Measurements from ENCODE around the gene CDC25C.
"Not testable (repeated sequence)": the region's sequence is repeated elsewhere in the genome, so short reads cannot be mapped to it uniquely, and the experiment has no call there.

Gene CDC25C

DNA sequence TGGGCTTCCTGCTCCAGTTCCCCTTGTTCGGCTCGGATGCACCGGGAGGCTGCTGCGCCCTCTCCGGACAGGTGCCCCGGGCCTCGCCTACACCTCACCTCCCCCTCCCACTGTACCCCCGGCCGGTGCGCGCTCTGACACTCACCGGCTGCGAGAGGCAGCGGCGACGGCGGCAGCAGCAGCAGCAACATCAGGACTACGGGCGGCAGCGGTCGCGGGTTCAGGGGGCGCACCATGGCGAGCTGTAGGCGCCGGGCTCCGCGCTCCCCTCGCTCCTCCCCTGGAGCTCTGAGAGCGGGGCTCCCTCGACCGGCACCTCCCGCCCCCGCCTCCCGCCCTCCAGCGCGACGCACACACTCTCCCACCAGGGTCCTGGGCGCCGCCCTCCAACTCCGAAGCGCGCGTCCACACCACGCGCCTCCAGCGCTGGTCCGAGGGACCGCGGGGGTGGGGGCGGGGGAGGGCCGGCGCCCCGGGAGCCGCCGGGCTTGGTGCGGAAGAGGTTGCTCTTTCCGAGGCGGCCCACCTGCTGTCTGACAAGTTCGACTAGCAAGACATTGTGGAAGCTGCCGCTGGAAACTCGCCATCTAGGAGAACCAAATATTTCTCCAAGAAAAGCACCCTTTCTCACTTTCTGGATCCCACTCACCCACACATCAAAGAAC lies 57.3 kb downstream of the CDC25C start, which contains the start of gene GFRA3:
GFRA3 (minus strand) TSS at position 433 of the 665 bp plus-strand sequence; CDS start at position 236, 197 bp downstream.
- no peak for DNase-seq

DNA sequence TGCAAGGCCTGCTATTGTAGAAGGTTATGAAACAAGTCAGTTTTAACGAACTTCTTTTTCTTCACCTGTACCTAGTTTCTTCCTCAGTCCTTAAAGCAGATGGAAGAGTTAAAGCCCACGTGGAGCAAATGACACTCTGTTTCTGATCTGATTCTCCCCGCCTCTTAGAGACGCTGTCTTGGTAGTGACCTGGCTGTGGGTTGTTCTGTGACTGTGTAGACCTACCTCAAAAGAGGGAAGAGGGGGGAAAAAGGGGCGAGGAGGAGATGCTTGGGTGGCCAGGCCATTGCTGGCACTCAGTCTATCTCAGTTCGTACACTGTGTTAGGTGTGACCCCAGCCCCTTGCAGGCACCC lies 57.8 kb downstream of the CDC25C start:
- DNase-seq, result no peak

DNA sequence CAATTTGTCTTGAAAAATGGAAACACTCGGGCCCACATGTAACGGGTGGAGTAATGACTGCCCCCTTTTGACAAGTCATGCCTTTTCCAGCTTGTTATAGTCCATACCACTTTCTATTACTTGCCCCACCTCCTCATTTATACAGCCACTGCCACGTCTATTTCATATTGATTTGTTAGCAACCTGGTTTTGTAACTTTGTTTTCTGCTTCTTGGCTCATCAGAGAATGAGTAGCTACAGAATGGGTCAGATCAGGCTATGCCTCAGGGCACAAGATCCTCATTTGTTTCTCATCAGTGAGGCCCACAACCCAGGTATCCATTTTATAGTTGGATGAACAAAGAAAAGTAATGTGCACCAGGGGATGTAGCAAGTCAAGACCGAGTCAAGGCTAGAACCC lies 58.9 kb downstream of the CDC25C start:
- DNase-seq, result no peak

DNA sequence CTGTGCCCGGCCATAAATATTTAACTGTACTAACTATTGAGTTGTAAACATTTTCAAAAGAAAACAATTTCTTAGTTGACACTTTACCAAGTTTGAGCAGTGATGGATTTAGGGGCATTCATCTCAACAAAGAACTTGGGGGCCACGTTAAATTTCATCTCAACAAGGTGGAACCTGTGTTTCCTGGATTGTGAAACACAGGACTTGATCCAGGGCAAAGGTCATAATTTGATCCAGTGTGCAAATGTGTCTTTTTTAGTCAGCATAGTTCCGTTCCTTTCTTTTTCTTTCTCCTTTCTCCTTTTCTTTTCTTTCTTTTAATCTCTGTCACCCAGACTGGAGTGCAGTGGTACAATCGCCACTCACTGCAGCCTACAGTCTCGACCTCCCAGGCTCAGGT lies 60.3 kb downstream of the CDC25C start:
- no peak for DNase-seq

DNA sequence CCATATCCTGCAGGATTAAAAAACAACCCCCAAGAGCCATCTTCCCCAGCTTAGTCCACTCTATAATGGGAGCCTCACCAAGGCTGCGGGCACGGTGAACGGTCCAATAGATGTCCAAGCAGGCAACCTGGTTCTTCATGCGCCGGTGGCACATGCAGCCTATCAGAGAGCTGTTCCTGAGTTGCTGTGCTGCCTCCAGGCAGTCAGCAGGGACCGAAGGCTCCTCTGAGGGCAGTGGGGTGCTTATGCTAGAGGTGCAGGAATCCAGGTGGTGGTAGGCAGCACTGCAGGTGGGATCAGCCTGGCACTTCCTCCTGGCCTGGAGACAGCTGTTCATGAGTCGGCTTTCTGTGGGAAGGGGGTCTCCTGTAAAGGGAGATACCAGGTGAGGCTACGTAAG lies 67.4 kb downstream of the CDC25C start:
- no peak for DNase-seq

DNA sequence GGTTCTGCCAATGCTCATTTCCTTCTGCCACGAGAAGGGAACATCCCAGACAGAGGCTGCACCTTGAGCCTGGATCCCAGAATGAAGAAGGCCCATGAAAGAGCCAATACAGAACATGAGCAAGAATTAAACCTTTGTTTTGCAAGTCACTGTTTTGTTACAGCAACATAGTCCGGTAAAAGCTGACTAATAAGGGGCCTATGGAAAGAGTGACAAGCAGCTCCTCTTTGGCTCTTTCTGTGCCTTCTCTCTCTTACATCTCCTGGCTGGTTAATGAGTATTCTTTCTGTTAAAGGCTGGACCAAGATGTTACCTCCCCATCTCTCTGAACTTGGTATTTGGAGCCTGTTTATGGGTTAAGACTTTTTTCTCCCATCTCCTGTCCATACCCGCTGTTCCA lies 68.0 kb downstream of the CDC25C start:
- no peak for DNase-seq

DNA sequence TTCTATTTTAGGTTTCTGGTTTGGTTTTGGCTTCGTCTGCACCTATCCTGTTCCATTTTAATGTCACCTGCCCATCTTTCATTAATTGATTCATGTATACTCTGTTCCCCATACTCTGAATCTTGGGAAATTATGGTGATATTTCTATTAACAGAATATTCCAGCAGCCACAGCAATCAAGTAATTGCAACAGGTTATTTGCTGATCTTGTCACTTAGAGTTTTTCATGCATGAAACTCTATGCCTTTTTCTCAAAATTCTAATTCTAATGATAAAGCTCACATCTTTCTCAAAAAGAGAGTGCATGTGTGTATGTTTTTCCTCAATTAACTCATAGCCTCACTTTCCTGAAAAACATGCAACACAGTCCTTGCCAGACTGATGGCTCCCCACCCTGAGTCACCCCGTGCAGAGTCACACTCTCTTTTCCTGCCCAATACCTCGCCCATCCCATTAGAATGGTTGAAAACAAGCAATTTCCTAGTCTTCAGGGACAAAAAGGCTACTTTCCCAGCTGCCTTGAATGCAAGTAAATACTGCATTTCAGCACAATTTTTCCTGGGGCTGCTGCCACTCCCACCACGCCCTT lies 72.8 kb downstream of the CDC25C start:
- no peak for DNase-seq

DNA sequence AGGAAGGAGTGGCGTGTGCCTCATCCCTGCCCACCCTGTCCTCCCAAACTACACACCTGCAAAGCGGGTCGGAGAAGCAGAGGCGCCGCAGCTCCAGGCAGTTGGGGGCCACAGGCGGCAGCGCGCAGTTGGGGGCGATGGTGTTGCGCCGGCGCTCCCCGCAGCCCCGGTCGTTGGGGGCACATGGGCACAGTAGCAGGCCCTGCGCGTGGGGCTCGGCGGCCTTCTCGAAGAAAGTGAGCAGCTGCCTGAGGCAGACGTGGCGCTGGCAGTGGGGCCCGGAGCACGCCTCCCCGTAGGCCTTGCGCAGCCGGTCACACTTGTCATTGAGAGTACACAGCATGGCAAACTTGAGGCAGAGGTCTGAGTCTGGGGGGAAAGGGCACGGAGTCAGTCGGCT lies 74.0 kb downstream of the CDC25C start:
- DNase-seq, result no peak

DNA sequence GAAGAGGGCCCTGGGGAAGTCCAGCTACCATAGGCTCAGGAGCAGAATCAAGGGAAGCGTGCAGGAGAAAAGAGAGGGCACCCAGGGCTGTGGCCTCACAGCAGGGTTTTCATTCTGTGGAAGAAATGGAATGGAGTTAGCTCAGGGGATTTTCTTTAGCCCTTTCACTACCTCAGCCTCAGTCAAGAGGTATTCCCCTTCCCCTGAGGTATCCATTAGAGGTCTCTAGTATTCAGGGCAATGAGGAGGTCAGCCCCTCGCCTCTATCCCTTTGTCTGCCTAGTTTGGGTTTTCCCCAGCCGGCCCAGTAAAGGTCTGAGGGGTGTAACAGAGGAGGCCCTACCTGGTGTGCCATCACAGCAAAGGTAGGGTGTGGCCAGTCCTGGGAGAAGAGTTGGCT lies 78.7 kb downstream of the CDC25C start:
- DNase-seq, result no peak

DNA sequence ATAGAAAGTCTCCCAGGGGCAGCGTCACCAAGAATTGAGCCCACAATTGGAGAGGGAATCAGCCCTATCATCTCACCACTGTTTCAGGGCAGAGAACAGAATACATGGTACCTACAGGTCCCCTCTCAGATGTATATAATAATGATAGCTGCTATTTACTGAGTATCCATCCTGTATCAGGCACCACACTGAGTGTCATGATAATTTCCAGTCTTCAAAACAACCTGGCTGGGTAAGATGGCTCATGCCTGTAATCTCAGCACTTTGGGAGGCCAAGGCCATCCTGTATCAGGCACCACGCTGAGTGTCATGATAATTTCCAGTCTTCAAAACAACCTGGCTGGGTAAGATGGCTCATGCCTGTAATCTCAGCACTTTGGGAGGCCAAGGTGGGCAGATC lies 83.8 kb downstream of the CDC25C start:
- not testable (repeated sequence) for DNase-seq

DNA sequence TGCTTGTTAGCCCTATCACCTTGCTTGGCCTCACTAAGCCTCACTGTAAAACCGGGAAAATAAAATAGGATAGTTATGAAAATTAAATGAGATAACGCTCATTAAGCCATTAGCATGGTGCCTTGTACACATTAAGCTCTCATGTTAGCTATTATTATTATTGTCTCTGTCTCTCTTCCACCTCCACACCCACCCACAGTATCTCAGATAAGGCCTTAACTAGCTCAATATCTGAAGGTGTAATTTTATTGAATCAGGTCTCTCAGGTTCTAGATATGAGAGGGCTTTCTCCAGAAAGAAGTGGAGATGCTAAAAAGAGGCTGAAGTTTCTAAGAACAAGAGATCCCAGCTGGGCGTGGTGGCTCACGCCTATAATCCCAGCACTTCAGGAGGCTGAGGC lies 84.8 kb downstream of the CDC25C start:
- no peak for DNase-seq

DNA sequence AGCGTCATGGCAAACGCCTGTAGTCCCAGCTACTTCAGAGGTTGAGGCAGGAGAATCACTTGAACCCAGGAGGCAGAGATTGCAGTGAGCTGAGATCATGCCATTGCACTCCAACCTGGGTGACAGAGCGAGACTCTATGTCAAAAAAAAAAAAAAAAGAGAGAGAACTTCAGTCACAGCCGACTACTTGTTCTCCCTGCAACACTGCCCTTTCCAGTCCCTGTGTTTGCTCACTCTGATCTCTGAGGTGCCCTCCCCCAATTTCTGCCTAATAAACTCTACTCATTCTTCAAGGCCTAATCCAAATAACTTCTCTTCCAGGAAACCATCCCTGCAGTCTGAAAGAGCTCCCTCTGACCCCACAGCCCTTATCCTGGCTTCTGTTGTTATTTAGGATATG lies 85.3 kb downstream of the CDC25C start:
- DNase-seq, result no peak

DNA sequence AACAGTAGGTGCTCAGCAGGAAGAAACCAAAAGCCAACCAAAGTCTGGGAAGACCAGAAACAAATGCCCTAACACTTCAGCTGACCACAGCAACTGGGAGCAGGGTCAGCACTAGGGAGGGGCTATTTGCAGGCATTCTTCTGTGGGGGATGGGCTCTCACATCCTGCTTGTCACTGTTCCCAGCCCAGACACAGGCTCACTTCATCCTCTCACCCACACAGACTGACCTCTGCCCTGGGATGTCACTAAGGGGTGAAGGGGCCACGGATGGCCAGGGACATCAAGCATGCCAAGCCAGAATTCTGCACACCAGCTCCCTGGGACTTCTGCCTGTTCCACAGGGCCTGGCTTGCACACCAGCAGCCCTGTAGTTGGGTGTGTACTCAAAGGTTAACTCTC lies 85.9 kb downstream of the CDC25C start:
- no peak for DNase-seq

DNA sequence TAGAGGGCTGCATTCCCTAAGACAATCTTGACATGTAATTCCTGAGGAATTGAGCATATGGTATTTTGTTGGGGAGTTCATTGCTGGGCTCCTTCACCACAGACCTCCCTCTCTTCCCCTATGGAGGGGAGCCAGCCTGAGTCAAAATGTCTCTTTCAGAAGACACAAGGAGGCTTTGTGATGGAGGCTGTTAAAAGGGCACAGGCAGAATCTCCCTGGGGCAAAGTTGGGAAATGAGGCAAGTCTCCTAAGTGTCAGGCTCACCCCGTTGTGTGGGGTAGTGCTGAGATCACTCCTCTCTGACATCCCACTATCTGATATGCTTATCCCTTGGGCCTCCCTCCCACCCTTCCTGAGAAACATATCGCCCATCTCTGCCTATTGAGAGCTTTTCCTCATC lies 87.8 kb downstream of the CDC25C start:
- DNase-seq, result no peak

DNA sequence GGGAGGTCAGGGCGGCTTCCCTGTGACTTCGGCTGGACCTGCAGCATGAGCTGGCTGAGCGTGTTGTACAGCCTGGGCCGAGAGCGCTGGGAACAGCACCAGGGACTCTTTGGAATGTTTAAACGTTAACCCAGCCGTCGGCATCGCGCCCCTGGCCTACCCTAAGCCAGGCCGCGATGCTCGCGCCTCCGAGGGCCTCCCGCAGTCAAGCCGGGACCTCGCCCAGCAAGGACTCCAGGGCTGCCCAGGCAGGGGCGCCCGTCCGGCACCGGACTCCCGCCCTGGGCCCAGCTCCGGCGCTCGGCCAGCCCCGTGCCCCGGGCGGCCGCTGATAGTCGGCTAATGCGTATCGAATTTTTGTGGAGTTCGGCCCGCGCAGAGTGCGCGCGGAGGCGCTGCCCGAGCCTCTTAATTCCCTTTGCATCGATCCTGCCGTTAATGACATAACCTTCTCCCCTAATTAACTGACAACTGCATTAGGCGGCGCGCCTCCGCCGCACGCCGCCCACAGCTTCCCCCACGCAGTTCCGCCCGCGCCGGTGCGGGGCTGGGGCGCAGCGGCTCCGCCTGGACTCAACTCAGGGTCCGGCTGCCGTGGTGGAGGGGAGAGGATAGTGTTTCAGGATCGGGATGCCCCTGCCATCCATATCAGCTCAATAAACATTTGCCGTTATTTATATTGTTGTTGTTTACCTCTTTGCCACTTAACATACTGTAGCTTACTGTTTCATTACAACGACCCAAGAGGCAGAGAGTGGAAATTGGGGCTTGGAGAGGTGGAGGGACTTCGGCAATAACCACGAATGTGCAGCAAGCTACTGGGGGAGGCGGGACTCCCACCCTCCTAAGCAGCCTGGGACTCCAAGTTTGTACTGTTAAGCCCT lies 89.7 kb downstream of the CDC25C start:
- peak; percentile 17 for DNase-seq

DNA sequence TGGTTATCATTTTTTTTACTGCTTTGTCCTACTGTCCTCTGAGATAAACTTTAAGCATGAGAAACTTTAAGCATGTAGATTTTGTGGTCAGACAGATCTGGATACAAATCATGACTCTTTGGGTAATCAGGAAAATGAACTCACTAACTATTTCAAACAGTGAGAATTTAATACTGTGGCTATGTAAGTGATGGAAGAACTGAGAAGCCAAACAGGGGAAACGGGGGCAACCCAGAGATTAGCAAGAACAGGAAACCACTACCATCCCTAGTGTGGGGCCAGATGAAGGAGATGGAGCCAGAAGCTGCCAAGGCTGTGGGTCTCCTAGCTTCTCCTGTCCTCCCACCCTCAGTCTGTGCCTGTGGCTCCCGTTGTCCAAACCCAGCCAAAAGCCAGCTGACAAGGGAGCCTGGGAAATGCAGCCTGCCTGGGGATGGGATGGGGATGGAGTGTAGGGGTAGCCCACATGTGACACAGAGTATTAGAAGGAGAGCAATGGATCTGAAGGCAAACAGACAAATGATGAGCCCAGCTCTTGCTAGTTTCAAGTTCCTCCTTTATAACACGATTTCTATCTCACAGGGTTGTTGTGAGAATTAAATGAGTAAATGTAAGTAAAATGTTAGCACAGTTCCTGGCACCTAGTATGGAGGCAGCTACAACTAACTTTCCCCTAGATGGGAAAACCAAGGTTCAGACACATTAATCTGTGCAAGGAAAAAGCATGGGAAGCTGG lies 90.8 kb downstream of the CDC25C start:
- no peak for DNase-seq

DNA sequence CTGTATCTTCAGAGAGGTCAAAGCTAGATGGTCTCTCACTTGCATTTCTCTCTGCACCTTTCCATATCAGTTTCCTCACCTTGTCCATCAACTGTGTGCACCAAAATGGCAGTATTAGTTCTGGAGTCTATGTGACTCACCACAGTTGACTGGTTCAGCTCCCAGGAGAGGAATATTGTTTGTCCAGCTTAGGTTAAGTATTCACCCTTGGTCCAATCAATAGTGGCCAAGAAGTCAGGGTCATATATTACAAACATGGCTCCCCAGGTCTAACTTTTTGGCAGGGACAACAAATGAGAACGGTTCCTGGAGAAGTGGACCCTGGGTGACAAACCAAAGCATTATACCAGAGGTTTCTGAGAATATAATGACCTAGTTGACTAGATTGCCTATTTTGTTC lies 93.6 kb downstream of the CDC25C start:
- DNase-seq, result no peak

All from CD4-positive, alpha-beta T cell treated with Interleukin-12 subunit alpha and Interleukin-12 subunit beta, for 1 hour (primary cell).